Activated T-helper 9 cell treated with anti-CD3 and anti-CD28 coated beads, Interleukin-2, amount 50 U/mL, for 16 hours (primary cell): ENCODE results near the gene PCDHB16.

Source experiments
- DNase-seq: peaks from one replicate; pipeline ENCODE4 v3.0.0-alpha.2; 2020; ENCODE audit warnings: low read depth

PCDHB16 gene

GRCh38 chr5:141234109-141234667 lies 52.0 kb downstream of the PCDHB16 start:
- no peak for DNase-seq
